Osteoblast (primary cell): ENCODE measurements around the gene ATM. TPM values are rescaled to one million over a fixed set of nuclear protein-coding genes. Genes with fewer than 3 reads are reported as not detected.
A peak's percentile ranks its signal among the peaks of the same experiment; 100 is the strongest.

Source experiments
- DNase-seq: peaks from one replicate; pipeline ENCODE4 v3.0.0; 2011; ENCODE audit warnings: low spot score, mixed read lengths; ENCODE audit not compliant: insufficient read length; ENCODE audit errors: missing footprints
- H2AFZ ChIP-seq: 2 replicates; pipeline ENCODE4 v1.6.0; 2011; ENCODE audit warnings: mild to moderate bottlenecking, low read length
- H3K27ac ChIP-seq: 2 replicates; pipeline ENCODE4 v1.5.1; 2011; ENCODE audit warnings: mild to moderate bottlenecking, low read depth, low read length, moderate library complexity
- H3K27me3 ChIP-seq: 2 replicates; pipeline ENCODE4 v1.6.0; 2012; ENCODE audit warnings: mild to moderate bottlenecking, control low read depth, inconsistent platforms, low read length, moderate library complexity; ENCODE audit not compliant: insufficient read depth
- H3K36me3 ChIP-seq: 2 replicates; pipeline ENCODE4 v1.5.1; 2011; ENCODE audit warnings: mild to moderate bottlenecking, low read length, control low read depth, moderate library complexity; ENCODE audit not compliant: insufficient read depth
- H3K4me1 ChIP-seq: 2 replicates; pipeline ENCODE4 v1.5.1; 2011; ENCODE audit warnings: mild to moderate bottlenecking, low read length, control low read depth, moderate library complexity; ENCODE audit not compliant: insufficient read depth
- H3K4me2 ChIP-seq: 2 replicates; pipeline ENCODE4 v1.6.0; 2011; ENCODE audit warnings: mild to moderate bottlenecking, low read length; ENCODE audit not compliant: insufficient read depth
- H3K4me3 ChIP-seq: fragments of 200-600 bp; sonication (generic); 3 replicates; pipeline ENCODE4 v1.5.1; 2012; ENCODE audit warnings: mild to moderate bottlenecking, low read length, inconsistent platforms; ENCODE audit not compliant: insufficient read depth
- H3K79me2 ChIP-seq: 2 replicates; pipeline ENCODE4 v1.6.0; 2012; ENCODE audit warnings: mild to moderate bottlenecking, low read length, control low read depth, inconsistent platforms; ENCODE audit not compliant: insufficient read depth
- H3K9me3 ChIP-seq: 2 replicates; pipeline ENCODE4 v1.5.1; 2011; ENCODE audit warnings: low read depth, low read length, control low read depth
- H4K20me1 ChIP-seq: 2 replicates; pipeline ENCODE4 v1.6.0; 2012; ENCODE audit warnings: mild to moderate bottlenecking, low read length, control low read depth; ENCODE audit not compliant: insufficient read depth
- total RNA-seq: library from RNA; depleted of rRNA; stranded (reverse); fragments of >200 nt; gene quantifications from 2 replicates; pipeline ENCODE4 v1.2.3, GENCODE V29; 2012
- TF ChIP-seq, protein P1 (sequence below): IDR thresholded peaks from 2 replicates; pipeline ENCODE4 v1.5.1; 2011; ENCODE audit warnings: mild to moderate bottlenecking, low read depth, low read length, moderate library complexity; ENCODE audit errors: extremely low read depth

The ATM gene
- total RNA-seq, 1 donor = 172 TPM

DNA sequence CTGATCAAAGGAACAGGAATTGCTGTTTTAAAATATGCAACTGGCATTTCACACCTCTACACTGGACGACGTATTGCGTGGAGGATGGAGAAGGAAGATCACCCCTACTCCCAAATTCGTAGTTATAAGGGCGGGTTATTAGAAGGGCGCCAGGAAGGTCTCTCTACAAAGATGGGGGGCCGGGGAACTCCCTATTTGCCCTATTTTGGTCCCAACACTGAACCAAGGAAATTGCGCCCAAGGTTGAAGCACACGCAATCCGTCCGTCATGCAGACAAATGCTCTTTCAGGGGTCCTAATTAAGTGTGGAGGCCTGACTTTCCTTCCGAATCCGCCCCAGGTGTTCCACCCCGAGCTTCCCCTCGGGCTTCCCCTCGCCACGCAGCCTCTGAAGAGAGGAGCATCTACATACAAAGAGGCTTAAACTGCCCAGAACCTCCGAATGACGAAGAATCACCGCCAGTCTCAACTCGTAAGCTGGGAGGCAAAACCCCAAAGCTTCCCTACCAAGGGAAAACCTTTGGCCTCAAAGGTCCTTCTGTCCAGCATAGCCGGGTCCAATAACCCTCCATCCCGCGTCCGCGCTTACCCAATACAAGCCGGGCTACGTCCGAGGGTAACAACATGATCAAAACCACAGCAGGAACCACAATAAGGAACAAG lies 825 bp upstream of the ATM start:
- Histone ChIP-seq H3K9me3 (no peaks in the 10 kb centered on the region), H3K4me2 (peak overlapping the region; percentile 93), H3K36me3 (no peaks in the 10 kb centered on the region), H4K20me1 (no peaks in the 10 kb centered on the region), H3K27ac (peak overlapping the region; percentile 95), H3K4me1 (peaks cover 28% of the 10 kb centered on the region), H3K27me3 (no peaks in the 10 kb centered on the region), H2AFZ (peak overlapping the region; percentile 98), H3K79me2 (peaks cover 83% of the 10 kb centered on the region), H3K4me3 (peak overlapping the region; percentile 93)
- peak; percentile 34 for DNase-seq
- TF ChIP-seq, protein P1, sequence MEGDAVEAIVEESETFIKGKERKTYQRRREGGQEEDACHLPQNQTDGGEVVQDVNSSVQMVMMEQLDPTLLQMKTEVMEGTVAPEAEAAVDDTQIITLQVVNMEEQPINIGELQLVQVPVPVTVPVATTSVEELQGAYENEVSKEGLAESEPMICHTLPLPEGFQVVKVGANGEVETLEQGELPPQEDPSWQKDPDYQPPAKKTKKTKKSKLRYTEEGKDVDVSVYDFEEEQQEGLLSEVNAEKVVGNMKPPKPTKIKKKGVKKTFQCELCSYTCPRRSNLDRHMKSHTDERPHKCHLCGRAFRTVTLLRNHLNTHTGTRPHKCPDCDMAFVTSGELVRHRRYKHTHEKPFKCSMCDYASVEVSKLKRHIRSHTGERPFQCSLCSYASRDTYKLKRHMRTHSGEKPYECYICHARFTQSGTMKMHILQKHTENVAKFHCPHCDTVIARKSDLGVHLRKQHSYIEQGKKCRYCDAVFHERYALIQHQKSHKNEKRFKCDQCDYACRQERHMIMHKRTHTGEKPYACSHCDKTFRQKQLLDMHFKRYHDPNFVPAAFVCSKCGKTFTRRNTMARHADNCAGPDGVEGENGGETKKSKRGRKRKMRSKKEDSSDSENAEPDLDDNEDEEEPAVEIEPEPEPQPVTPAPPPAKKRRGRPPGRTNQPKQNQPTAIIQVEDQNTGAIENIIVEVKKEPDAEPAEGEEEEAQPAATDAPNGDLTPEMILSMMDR = no peak

DNA sequence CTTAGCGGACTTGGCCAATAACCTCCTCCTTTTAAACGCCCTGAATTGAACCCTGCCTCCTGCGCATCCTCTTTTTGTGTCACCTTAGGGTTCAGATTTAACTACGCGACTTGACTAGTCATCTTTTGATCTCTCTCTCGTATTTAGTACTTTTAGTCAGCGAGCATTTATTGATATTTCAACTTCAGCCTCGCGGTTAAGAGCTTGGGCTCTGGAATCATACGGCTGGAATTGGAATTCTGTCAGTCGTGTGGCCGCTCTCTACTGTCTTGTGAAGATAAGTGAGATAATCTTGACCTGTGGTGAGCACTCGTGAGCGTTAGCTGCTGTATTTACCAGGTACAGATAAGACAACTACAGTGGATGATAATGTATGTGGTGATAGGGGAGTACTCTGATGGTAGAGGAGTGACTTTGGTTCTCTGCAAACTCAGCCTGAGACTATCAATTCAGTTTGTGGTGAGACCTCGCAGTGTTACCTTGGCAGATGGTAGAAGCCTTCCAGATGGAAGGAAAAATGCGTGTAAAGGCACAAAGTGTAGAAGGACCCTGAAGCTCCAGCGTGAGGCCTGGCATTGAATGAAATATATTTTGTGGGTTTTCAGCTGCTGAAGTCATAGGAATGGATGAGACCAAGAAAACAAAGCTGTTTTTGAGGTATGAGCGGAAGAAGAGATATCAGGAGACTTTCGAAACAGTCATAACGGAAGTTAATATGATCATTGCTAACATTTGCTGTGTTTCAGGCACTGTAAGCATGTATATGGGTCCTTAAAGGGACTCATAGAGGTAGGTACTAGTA lies 682 bp downstream of the ATM start:
- peak overlapping the region; percentile 93 for H3K4me3 ChIP-seq

DNA sequence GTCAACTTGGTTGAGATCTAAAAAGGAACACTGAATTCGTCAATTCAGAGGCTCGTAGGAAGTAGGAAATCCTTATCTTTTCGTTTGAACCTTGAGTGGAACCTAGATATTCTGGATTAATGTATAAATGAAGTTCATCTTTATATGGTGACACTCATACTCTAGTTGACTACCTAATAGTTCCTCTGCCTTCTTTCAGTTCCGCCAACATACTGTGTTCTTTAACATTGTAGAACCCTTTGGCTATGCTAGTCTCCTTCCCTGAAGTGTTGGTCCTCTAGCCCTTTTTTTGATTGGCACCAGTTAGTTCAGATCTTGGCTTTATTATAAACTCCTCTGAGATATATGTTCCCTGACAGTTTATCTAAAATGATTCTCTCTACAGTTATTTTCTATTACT lies 1.5 kb downstream of the ATM start:
- Histone ChIP-seq H2AFZ (peak overlapping the region; percentile 95), H3K36me3 (peaks cover 18% of the 10 kb centered on the region)

More for the DNA sequence above, 682 bp downstream of the ATM start:
- peak; percentile 32 for DNase-seq
- peak overlapping the region; percentile 95 for H2AFZ ChIP-seq
- no peaks in the 10 kb centered on the region for H3K27me3 ChIP-seq
- H3K9me3 ChIP-seq = no peaks in the 10 kb centered on the region
- peaks cover 27% of the 10 kb centered on the region for H3K4me1 ChIP-seq
- TF ChIP-seq, protein P1 = no peak
- peak overlapping the region; percentile 78 for H3K27ac ChIP-seq
- peaks cover 72% of the 10 kb centered on the region for H3K79me2 ChIP-seq
- peaks cover 12% of the 10 kb centered on the region for H3K36me3 ChIP-seq
- H3K4me2 ChIP-seq = peak overlapping the region; percentile 92
- H4K20me1 ChIP-seq = no peaks in the 10 kb centered on the region

More for the DNA sequence above, 1.5 kb downstream of the ATM start:
- Histone ChIP-seq H4K20me1 (no peaks in the 10 kb centered on the region), H3K79me2 (peaks cover 63% of the 10 kb centered on the region), H3K27ac (peak overlapping the region; percentile 78), H3K27me3 (no peaks in the 10 kb centered on the region), H3K4me2 (peak overlapping the region; percentile 92), H3K4me1 (peaks cover 23% of the 10 kb centered on the region), H3K4me3 (peak overlapping the region; percentile 93), H3K9me3 (no peaks in the 10 kb centered on the region)
- TF ChIP-seq, protein P1 = no peak
- DNase-seq = peak; percentile 27
